D721Med (cell line): Measurements from ENCODE around the gene VCX2.
"Not testable (repeated sequence)": the region's sequence is repeated elsewhere in the genome, so short reads cannot be mapped to it uniquely, and the experiment has no call there.

ENCODE experiments used
- DNase-seq: peaks from one replicate; pipeline ENCODE4 v3.0.0; 2011; ENCODE audit warnings: low spot score; ENCODE audit not compliant: insufficient read length
- FAIRE-seq: peaks from 2 replicates; lab custom pipeline; 2011; peaks lifted over from hg19 to GRCh38; lab: Jason Lieb, UNC
- TF ChIP-seq, protein P1 (sequence below): IDR thresholded peaks from 2 replicates; pipeline ENCODE4 v1.5.1; 2012; ENCODE audit warnings: mild to moderate bottlenecking, control low read depth; ENCODE audit not compliant: insufficient read depth; ENCODE audit errors: missing control alignments

VCX2 gene

GRCh38 chrX:8125566-8125965 lies 45.5 kb downstream of the VCX2 start:
- TF ChIP-seq, protein P1, sequence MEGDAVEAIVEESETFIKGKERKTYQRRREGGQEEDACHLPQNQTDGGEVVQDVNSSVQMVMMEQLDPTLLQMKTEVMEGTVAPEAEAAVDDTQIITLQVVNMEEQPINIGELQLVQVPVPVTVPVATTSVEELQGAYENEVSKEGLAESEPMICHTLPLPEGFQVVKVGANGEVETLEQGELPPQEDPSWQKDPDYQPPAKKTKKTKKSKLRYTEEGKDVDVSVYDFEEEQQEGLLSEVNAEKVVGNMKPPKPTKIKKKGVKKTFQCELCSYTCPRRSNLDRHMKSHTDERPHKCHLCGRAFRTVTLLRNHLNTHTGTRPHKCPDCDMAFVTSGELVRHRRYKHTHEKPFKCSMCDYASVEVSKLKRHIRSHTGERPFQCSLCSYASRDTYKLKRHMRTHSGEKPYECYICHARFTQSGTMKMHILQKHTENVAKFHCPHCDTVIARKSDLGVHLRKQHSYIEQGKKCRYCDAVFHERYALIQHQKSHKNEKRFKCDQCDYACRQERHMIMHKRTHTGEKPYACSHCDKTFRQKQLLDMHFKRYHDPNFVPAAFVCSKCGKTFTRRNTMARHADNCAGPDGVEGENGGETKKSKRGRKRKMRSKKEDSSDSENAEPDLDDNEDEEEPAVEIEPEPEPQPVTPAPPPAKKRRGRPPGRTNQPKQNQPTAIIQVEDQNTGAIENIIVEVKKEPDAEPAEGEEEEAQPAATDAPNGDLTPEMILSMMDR: no peak
- DNase-seq (no peak), FAIRE-seq (no peak)

- FAIRE-seq: no peak
- no peak for DNase-seq
- TF ChIP-seq, protein P1: no peak
These were observed 48.5 kb downstream of the VCX2 start for GRCh38 chrX:8122538-8122937.

- FAIRE-seq, DNase-seq: not testable (repeated sequence)
These were observed 49.7 kb downstream of the VCX2 start for GRCh38 chrX:8121391-8121790.
